GM18499 (cell line): ENCODE results near the gene PIP.
"Not testable (repeated sequence)": the region's sequence is repeated elsewhere in the genome, so short reads cannot be mapped to it uniquely, and the experiment has no call there.

Experiments used
- ATAC-seq: cut with Tn5 transposase; IDR thresholded peaks from one replicate; pipeline ENCODE4 v1.9.1; 2021; ENCODE audit warnings: moderate number of reproducible peaks; ENCODE audit not compliant: insufficient read depth, unreplicated experiment

The PIP gene

GRCh38 chr7:143176128-143176527 is 44.3 kb downstream of the PIP start:
- no peak for ATAC-seq

GRCh38 chr7:143177374-143178119 is 45.7 kb downstream of the PIP start:
- no peak for ATAC-seq

DNA sequence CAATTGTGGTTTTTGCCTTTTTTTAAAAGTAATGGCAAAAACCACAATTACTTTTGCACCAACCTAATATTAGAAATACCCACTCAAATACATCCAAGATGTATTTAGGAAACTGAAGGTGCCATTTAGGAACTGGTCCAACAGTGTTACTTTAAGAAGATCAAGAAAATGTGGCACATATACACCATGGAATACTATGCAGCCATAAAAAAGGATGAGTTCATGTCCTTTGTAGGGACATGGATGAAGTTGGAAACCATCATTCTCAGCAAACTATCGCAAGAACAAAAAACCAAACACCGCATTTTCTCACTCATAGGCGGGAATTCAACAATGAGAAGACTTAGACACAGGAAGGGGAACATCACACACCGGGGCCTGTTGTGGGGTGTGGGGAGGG is 48.9 kb downstream of the PIP start:
- not testable (repeated sequence) for ATAC-seq

GRCh38 chr7:143181349-143181748 is 49.5 kb downstream of the PIP start:
- ATAC-seq, result no peak

DNA sequence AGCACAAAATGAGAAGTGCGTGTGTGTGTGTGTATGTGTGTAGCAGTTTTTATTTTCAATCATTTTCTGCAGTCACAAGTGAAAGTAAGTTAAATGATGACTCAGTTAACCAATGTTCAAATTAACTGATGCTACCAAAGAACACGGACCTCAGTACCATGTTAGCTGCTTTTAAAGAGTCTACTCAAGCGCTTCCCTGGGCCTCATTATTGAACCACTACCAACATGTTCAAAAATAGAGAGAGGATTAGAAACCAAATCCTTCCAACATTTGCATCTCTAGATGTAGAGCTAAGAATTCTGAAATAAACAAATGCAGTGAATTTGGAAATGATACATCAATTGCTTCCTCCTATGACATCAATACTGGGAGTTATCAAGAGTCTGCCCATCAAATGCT is 51.1 kb downstream of the PIP start, which contains the start of gene TAS2R39:
Gene TAS2R39 (plus strand): TSS at position 396 of the 400 bp plus-strand sequence. CDS start 0 bp downstream, at position 396.
- ATAC-seq, result no peak

DNA sequence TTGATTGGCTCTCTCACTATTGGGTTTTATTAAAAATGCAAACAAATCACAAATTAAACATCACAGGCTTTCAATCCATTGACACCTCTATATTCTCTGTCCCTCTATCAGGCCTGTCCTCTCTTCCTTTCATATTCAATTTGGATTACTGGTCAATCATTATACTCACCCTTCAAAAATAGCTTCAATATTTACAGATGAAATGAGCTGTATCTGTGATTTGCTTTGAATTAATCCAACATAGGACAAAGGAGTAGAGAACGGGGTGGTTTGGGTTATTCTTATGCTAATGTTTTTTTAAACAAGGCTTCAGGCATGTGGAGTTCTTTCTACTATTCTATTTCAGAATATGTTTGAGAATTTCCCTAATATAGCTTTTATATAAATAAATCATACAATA is 53.7 kb downstream of the PIP start:
- ATAC-seq, result no peak

- no peak for ATAC-seq
These were observed 57.1 kb downstream of the PIP start for GRCh38 chr7:143188994-143189393.
